BLaER1 treated with 17β-estradiol and CSF1 and Interleukin-3, amounts not matched to agents 10 nM and 100 nM (cell line): ENCODE measurements around the gene SPINK9.
A peak's percentile ranks its signal among the peaks of the same experiment; 100 is the strongest.

Experiments
- H3K27ac ChIP-seq, 11 experiments: shearing (Covaris generic); formaldehyde crosslinking; 2 replicates each; pipeline ENCODE4 v1.8.1; 2022
- H3K27me3 ChIP-seq, 11 experiments: shearing (Covaris generic); formaldehyde crosslinking; 2 replicates each; pipeline ENCODE4 v1.8.1; 2022
- H3K36me3 ChIP-seq, 11 experiments: shearing (Covaris generic); formaldehyde crosslinking; 2 replicates each; pipeline ENCODE4 v1.8.1; 2022
- H3K4me1 ChIP-seq, 10 experiments: shearing (Covaris generic); formaldehyde crosslinking; 2 replicates each; pipeline ENCODE4 v1.8.1; 2022
- H3K4me2 ChIP-seq, 11 experiments: shearing (Covaris generic); formaldehyde crosslinking; 2 replicates each; pipeline ENCODE4 v1.8.1; 2022
- H3K4me3 ChIP-seq, 10 experiments: shearing (Covaris generic); formaldehyde crosslinking; 2 replicates each; pipeline ENCODE4 v1.8.1; 2022
- H3K9ac ChIP-seq, 11 experiments: shearing (Covaris generic); formaldehyde crosslinking; 2 replicates each; pipeline ENCODE4 v1.8.1; 2022
- H3K9me3 ChIP-seq, 11 experiments: shearing (Covaris generic); formaldehyde crosslinking; replicated peaks in 1 of 11; 2 replicates each; pipeline ENCODE4 v1.8.1; 2022
- H4K20me1 ChIP-seq, 11 experiments: shearing (Covaris generic); formaldehyde crosslinking; 2 replicates each; pipeline ENCODE4 v1.8.1; 2022
- Cebpa-rat ChIP-seq, 11 experiments: shearing (Covaris generic); IDR thresholded peaks; 2 replicates each; pipeline ENCODE4 v1.8.1; 2022

SPINK9 gene

GRCh38 chr5:148379340-148379739, 44.0 kb downstream of the SPINK9 start:
- H3K4me2 ChIP-seq: no peak overlapping the region; a peak in 1 of 22 replicates
- no peaks in the 10 kb centered on the region for H4K20me1 ChIP-seq
- no peaks in the 10 kb centered on the region for H3K27me3 ChIP-seq
- no peak overlapping the region for H3K9ac ChIP-seq
- peaks cover 11 to 25% (median 18%) of the 10 kb centered on the region in 11 experiments for H3K9me3 ChIP-seq
- TF ChIP-seq Cebpa-rat (IDR thresholded peaks at IDR 0.05): no peak
- H3K4me1 ChIP-seq: peaks cover 6 to 45% (median 11%) of the 10 kb centered on the region in 10 experiments; a peak in 19 of 20 replicates
- peaks cover 0 to 22% (median 7%) of the 10 kb centered on the region in 11 experiments; a peak in 12 of 22 replicates for H3K36me3 ChIP-seq
- peak overlapping the region in 3 of 11 experiments; percentile 5 to 17 (median 10); a peak in 2 of 22 replicates for H3K27ac ChIP-seq
- no peak overlapping the region for H3K4me3 ChIP-seq

DNA sequence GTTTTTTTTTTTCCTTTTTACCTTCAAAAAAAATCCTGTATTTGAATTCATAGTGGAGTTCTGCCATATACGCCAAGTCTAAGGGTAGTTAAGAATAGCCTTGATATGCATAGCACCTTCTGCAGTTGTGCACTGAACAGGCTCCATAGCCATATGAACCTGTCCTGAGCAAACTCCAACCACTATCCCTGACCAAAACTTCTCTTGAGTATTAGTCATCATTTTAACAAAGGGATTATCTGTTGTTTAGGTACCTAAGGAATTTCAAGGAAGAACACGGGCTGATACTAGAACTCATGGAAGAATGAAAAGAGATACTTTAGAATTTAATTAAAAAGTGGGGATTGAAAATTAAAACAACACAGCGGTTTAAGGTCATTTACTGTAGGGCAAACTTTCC, 46.5 kb downstream of the SPINK9 start:
- Histone ChIP-seq H3K9ac (no peak overlapping the region), H3K4me3 (peak overlapping the region in 2 of 10 experiments; percentile 5 to 76; a peak in 1 of 20 replicates), H3K36me3 (peaks cover under 1 to 21% (median 14%) of the 10 kb centered on the region in 11 experiments; a peak in 16 of 22 replicates), H3K4me2 (peak overlapping the region in 3 of 11 experiments; percentile 81 to 99 (median 94); a peak in 7 of 22 replicates), H3K27ac (no peak overlapping the region), H3K27me3 (no peaks in the 10 kb centered on the region), H4K20me1 (peaks cover 0 to 14% (median 0%) of the 10 kb centered on the region in 11 experiments; a peak in 5 of 22 replicates), H3K9me3 (peaks cover 11 to 25% (median 18%) of the 10 kb centered on the region in 11 experiments), H3K4me1 (peaks cover 29 to 61% (median 33%) of the 10 kb centered on the region in 10 experiments)
- TF ChIP-seq Cebpa-rat (IDR thresholded peaks at IDR 0.05): no peak

- Histone ChIP-seq H3K27me3 (no peaks in the 10 kb centered on the region), H3K4me2 (peak overlapping the region; percentile 63 to 99 (median 81)), H3K27ac (peak overlapping the region; percentile 95 to 100 (median 97)), H3K36me3 (peaks cover 11 to 30% (median 18%) of the 10 kb centered on the region in 11 experiments; a peak in 19 of 22 replicates), H3K9me3 (peaks cover 11 to 21% (median 15%) of the 10 kb centered on the region in 11 experiments), H3K4me3 (peak overlapping the region; percentile 75 to 92 (median 84)), H4K20me1 (peaks cover 0 to 23% (median 8%) of the 10 kb centered on the region in 11 experiments; a peak in 9 of 22 replicates), H3K9ac (peak overlapping the region; percentile 92 to 99 (median 98)), H3K4me1 (peaks cover 29 to 71% (median 40%) of the 10 kb centered on the region in 10 experiments)
- TF ChIP-seq Cebpa-rat (IDR thresholded peaks at IDR 0.05): no peak
These were observed 47.6 kb downstream of the SPINK9 start for GRCh38 chr5:148382961-148383360.

DNA sequence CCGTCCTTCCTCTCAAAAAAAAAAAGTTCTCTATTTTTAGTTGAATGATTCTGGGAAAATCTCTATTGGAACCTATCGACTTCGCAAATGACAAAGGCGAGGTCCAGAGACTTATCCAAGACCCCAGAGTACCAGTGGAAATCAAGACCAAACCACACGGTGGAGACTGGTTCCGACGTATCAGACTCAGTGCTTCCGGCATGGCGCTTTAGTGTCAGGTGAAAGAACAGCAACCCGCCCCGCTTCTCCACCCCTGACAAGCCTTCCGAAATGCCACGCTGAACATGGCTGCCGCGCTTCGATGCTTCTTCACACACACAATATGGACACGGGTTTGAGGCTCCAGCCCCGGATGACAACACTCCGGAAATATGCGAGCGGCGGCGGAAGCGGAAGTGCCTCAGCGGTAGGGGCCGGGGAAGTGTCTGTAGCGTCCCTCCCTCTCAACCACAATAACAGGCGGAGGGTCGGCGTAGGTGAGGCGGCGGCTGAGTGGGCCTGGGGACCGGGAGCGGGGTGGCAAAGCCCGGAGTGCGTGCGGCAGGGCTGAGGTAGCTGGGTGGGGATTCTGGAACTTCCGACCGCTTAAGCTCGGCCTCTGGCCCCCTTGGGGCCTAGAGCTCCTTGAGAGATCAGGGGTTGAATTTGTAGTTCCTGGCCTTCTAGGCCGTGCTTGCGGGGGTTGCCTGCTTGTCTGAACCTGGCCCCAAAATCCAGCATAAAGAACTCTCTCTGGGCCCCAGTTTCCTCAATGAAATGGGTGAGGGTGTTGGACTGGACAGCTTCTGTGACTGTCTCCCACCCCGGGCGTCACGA, 48.4 kb downstream of the SPINK9 start, which contains the start of gene FBXO38:
TSS of gene FBXO38 (plus strand) at position 395 of the 816 bp plus-strand sequence. CDS start 10,819 bp downstream, outside the sequence.
- Histone ChIP-seq H3K27ac (peak within 1 kb of the TSS; percentile 95 to 100 (median 97)), H4K20me1 (peaks cover 0 to 32% (median 16%) of the 10 kb centered on the region in 11 experiments; a peak in 11 of 22 replicates), H3K36me3 (peaks cover 13 to 30% (median 22%) of the 10 kb centered on the region in 11 experiments; a peak in 20 of 22 replicates), H3K27me3 (no peaks in the 10 kb centered on the region), H3K4me1 (peaks cover 29 to 79% (median 42%) of the 10 kb centered on the region in 10 experiments), H3K9ac (peak within 1 kb of the TSS; percentile 92 to 99 (median 98)), H3K4me3 (peak within 1 kb of the TSS; percentile 75 to 92 (median 84)), H3K4me2 (peak within 1 kb of the TSS; percentile 82 to 99 (median 94)), H3K9me3 (peaks cover 4 to 13% (median 8%) of the 10 kb centered on the region in 11 experiments)
- TF ChIP-seq Cebpa-rat (IDR thresholded peaks at IDR 0.05): no peak

- Histone ChIP-seq H4K20me1 (peaks cover 0 to 37% (median 21%) of the 10 kb centered on the region in 11 experiments; a peak in 13 of 22 replicates), H3K27me3 (no peaks in the 10 kb centered on the region), H3K9me3 (peaks cover 0 to 7% (median 2%) of the 10 kb centered on the region in 11 experiments; a peak in 9 of 22 replicates), H3K4me3 (peak overlapping the region; percentile 75 to 92 (median 84)), H3K36me3 (peaks cover 17 to 36% (median 27%) of the 10 kb centered on the region in 11 experiments; a peak in 19 of 22 replicates), H3K4me2 (peak overlapping the region; percentile 78 to 99 (median 94)), H3K27ac (peak overlapping the region; percentile 95 to 100 (median 97)), H3K9ac (peak overlapping the region; percentile 92 to 99 (median 98)), H3K4me1 (peaks cover 29 to 84% (median 42%) of the 10 kb centered on the region in 10 experiments)
- no peak for TF ChIP-seq Cebpa-rat (IDR thresholded peaks at IDR 0.05)
These were observed 49.0 kb downstream of the SPINK9 start for GRCh38 chr5:148384380-148384737.

- Histone ChIP-seq H4K20me1 (peaks cover 0 to 43% (median 28%) of the 10 kb centered on the region in 11 experiments; a peak in 13 of 22 replicates), H3K4me2 (peak overlapping the region; percentile 78 to 99 (median 94)), H3K27ac (peak overlapping the region in 10 of 11 experiments; percentile 95 to 100 (median 98); a peak in 21 of 22 replicates), H3K9me3 (no peaks in the 10 kb centered on the region), H3K9ac (peak overlapping the region; percentile 92 to 99 (median 98); a peak in 21 of 22 replicates), H3K27me3 (no peaks in the 10 kb centered on the region), H3K36me3 (peaks cover 18 to 43% (median 34%) of the 10 kb centered on the region in 11 experiments; a peak in 20 of 22 replicates), H3K4me1 (peaks cover 29 to 84% (median 42%) of the 10 kb centered on the region in 10 experiments), H3K4me3 (peak overlapping the region; percentile 75 to 92 (median 84); a peak in 17 of 20 replicates)
- TF ChIP-seq Cebpa-rat (IDR thresholded peaks at IDR 0.05): no peak
These were observed 49.7 kb downstream of the SPINK9 start for GRCh38 chr5:148385094-148385493.

- Histone ChIP-seq H4K20me1 (peaks cover 0 to 53% (median 37%) of the 10 kb centered on the region in 11 experiments; a peak in 15 of 22 replicates), H3K4me2 (peak overlapping the region; percentile 78 to 99 (median 94); a peak in 21 of 22 replicates), H3K27me3 (no peaks in the 10 kb centered on the region), H3K9ac (peak overlapping the region in 4 of 11 experiments; percentile 96 to 99 (median 98); a peak in 6 of 22 replicates), H3K27ac (peak overlapping the region in 8 of 11 experiments; percentile 95 to 100 (median 98); a peak in 11 of 22 replicates), H3K4me3 (peak overlapping the region in 3 of 10 experiments; percentile 76 to 92 (median 91); a peak in 4 of 20 replicates), H3K9me3 (no peaks in the 10 kb centered on the region), H3K4me1 (peaks cover 29 to 87% (median 42%) of the 10 kb centered on the region in 10 experiments), H3K36me3 (peaks cover 18 to 52% (median 36%) of the 10 kb centered on the region in 11 experiments; a peak in 20 of 22 replicates)
- TF ChIP-seq Cebpa-rat (IDR thresholded peaks at IDR 0.05): no peak
These were observed 50.7 kb downstream of the SPINK9 start for GRCh38 chr5:148386041-148386440.

DNA sequence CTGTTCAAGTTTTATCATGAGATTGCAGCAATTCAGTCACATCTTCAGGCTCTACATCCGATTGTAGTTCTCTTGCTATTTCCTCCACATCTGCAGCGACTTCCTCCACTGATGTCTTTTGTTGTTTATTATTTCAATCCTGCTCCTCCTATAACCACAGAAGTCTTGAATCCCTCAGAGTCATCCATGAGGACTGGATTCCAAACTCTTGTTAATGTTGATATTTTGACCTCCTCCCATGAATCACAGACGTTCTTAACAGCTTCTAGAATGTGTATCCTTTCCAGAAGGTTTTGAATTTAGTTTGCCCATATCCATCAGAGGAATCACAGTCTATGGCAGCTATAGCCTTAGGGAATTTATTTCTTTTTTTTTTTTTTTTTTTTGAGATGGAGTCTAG, 52.0 kb downstream of the SPINK9 start:
- H3K9me3 ChIP-seq: no peaks in the 10 kb centered on the region
- H3K9ac ChIP-seq: no peak overlapping the region
- peak overlapping the region in 1 of 11 experiments; percentile 99; a peak in 2 of 22 replicates for H3K27ac ChIP-seq
- no peak for TF ChIP-seq Cebpa-rat (IDR thresholded peaks at IDR 0.05)
- no peaks in the 10 kb centered on the region for H3K27me3 ChIP-seq
- peak overlapping the region in 6 of 11 experiments; percentile 8 to 99 (median 86); a peak in 8 of 22 replicates for H3K4me2 ChIP-seq
- H3K4me1 ChIP-seq: peaks cover 29 to 87% (median 41%) of the 10 kb centered on the region in 10 experiments
- peaks cover 18 to 57% (median 36%) of the 10 kb centered on the region in 11 experiments; a peak in 20 of 22 replicates for H3K36me3 ChIP-seq
- no peak overlapping the region for H3K4me3 ChIP-seq
- peaks cover 0 to 65% (median 47%) of the 10 kb centered on the region in 11 experiments; a peak in 15 of 22 replicates for H4K20me1 ChIP-seq
